ENCODE results near the gene ATP13A4. TPM values are rescaled to one million over a fixed set of nuclear protein-coding genes. Genes with fewer than 3 reads are reported as not detected.
"Not testable (repeated sequence)": the region's sequence is repeated elsewhere in the genome, so short reads cannot be mapped to it uniquely, and the experiment has no call there.

The ATP13A4 gene
- total RNA-seq, 2 experiments from 2014 or later, result 4.0 to 4.2 TPM

- ATAC-seq (ENCODE audit: low read depth) (no peak), DNase-seq (no peak)
- Mint-ChIP-seq H3K4me3 (no peak overlapping the region), H3K36me3 (peaks cover 2% of the 10 kb centered on the region), H3K9me3 (peaks cover 4% of the 10 kb centered on the region), H3K27ac (no peak overlapping the region), H3K4me1 (no peaks in the 10 kb centered on the region), H3K27me3 (no peaks in the 10 kb centered on the region)
- POLR2A ChIA-PET, result no interaction called here
These were observed 8.6 kb downstream of the ATP13A4 start for GRCh38 chr3:193546129-193546528.

- ATAC-seq (ENCODE audit: low read depth) (no peak), DNase-seq (no peak)
- POLR2A ChIA-PET, result no interaction called here
- Mint-ChIP-seq H3K9me3 (peaks cover 4% of the 10 kb centered on the region), H3K36me3 (peaks cover 2% of the 10 kb centered on the region), H3K4me1 (no peaks in the 10 kb centered on the region), H3K4me3 (no peak overlapping the region), H3K27ac (no peak overlapping the region), H3K27me3 (no peaks in the 10 kb centered on the region)
These were observed 9.4 kb downstream of the ATP13A4 start for GRCh38 chr3:193545304-193545703.

DNA sequence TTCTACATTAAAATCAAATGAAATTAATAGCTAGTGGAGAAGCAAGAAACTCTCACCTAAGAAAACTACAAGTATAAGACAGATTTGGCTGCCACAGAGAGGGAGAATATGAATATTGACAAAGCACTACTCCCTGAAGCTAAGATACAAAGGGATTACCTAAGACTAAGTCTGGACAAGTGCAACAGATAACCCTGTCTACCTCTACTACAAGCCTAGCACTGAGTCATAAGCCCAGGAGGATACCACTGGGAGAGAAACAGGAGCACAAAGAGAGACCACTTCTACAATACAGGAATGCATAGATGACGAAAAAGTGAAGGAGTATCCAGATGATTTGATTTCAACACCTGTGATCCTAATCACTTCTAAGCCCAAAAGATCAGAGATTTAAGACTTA lies 10.4 kb downstream of the ATP13A4 start:
- H3K4me1 Mint-ChIP-seq, result no peaks in the 10 kb centered on the region
- H3K4me3 Mint-ChIP-seq, result no peak overlapping the region
- no peaks in the 10 kb centered on the region for H3K27me3 Mint-ChIP-seq
- POLR2A ChIA-PET, result no interaction called here
- no peak for DNase-seq
- no peak overlapping the region for H3K27ac Mint-ChIP-seq
- ATAC-seq (ENCODE audit: low read depth), result no peak
- H3K9me3 Mint-ChIP-seq, result peaks cover 4% of the 10 kb centered on the region
- H3K36me3 Mint-ChIP-seq, result peaks cover 2% of the 10 kb centered on the region

DNA sequence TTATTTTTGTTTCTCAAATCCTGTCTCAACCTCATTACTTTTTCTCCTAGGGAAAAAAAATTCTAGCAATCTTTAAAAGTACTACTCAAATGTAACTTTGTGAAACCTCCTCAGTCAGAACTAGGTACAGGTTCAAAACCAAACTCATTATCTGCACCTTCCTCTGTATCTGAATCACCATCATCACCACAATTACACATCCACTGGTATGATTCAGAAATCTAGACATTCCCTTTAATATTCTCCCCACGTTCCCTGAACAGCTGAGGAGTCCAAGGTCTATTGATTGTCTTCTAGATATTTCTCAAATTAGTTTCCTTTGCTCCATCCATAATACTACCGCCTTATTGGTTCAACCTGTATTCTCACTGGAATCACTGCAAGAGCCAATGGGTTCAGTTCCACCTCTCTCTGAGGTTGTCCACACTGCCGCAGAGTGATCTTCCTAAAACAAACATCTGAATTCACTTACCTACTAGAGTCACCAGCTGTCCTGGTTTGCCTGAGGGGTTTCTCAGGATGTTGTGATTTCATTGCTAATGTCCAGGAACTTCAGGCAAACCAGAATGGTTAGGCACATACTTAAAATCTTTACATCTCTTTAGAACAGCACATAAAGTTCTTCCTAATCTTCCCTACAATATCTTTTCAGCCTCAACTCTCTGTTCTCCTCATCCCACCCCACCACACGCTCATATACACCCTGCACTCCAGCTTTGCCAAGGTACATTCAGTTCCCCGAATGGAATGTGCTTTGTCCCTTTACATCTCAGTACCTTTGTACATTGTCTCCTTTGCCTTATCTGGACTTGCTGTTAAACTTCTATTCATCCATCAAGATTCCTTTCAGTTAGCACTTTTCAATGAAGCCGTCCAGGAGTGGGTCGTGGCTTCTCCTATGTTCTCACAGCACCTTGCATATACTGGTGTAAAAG lies 24.2 kb downstream of the ATP13A4 start:
- Mint-ChIP-seq H3K36me3 (no peaks in the 10 kb centered on the region), H3K9me3 (peaks cover 2% of the 10 kb centered on the region), H3K4me1 (no peaks in the 10 kb centered on the region), H3K27ac (no peak overlapping the region), H3K4me3 (no peak overlapping the region), H3K27me3 (peaks cover under 1% of the 10 kb centered on the region)
- POLR2A ChIA-PET, result no interaction called here
- ATAC-seq (ENCODE audit: low read depth), result no peak
- no peak for DNase-seq

DNA sequence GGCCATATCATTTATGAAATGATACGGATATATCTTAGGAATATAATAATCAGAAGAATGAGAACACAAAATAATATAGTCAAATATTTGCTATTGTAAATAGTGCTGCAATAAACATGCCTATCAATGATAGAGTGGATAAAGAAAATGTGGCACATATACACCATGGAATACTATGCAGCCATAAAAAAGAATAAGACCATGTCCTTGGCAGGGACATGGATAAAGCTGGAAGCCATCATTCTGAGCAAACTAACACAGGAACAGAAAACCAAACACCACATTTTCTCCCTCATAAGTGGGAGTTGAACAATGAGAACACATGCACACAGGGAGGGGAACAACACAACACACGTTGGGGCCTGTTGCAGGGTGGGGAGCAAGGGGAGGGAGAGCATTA lies 28.6 kb downstream of the ATP13A4 start:
- H3K4me1 Mint-ChIP-seq; ATAC-seq (ENCODE audit: low read depth); H3K27me3 Mint-ChIP-seq; H3K4me3 Mint-ChIP-seq; H3K36me3 Mint-ChIP-seq; POLR2A ChIA-PET; DNase-seq; H3K9me3 Mint-ChIP-seq; H3K27ac Mint-ChIP-seq: not testable (repeated sequence)

DNA sequence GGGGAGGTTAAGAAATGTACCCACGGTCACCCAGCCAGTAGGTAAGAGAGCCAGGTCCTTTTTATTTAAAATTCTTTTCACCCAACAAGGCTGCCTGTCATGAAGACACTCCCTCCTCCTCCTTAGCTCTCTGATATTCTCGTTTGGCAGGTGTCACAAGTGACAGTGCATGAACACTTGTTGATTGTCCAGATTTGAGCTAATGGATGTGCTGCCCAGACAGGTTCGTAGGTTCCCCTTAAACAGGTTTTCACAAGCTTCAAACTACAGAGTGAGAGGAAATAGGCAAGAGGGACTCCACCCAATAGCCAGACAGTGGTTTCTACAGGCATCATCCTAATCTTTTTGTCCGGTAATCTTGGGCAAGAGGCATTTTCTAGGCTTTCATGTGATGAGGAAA lies 32.2 kb downstream of the ATP13A4 start:
- no peak overlapping the region for H3K4me3 Mint-ChIP-seq
- no peak overlapping the region for H3K27ac Mint-ChIP-seq
- H3K36me3 Mint-ChIP-seq, result no peaks in the 10 kb centered on the region
- no peaks in the 10 kb centered on the region for H3K4me1 Mint-ChIP-seq
- peaks cover 2% of the 10 kb centered on the region for H3K9me3 Mint-ChIP-seq
- H3K27me3 Mint-ChIP-seq, result no peaks in the 10 kb centered on the region
- ATAC-seq (ENCODE audit: low read depth) (no peak), DNase-seq (no peak)
- POLR2A ChIA-PET, result no interaction called here

DNA sequence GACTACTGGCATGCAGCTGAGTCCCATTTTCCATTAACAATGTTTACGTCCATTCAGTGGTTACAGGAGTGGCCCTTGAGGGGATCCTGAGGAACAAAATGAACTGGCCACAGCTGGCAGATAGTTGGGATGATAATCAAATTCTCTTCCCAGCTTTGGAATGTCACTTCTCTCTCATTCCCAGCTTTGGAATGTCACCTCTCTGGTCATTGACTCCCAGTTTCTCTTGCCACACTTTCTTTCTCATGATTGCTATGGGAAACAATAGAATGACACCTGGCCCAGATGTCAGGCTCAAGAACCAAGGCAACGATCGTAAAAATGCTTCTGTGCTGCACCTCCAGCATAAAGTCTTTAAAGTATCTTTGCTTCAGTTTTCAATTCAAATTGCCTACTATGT lies 34.0 kb downstream of the ATP13A4 start:
- Mint-ChIP-seq H3K36me3 (no peaks in the 10 kb centered on the region), H3K27ac (no peak overlapping the region), H3K9me3 (no peaks in the 10 kb centered on the region), H3K27me3 (no peaks in the 10 kb centered on the region), H3K4me3 (no peak overlapping the region), H3K4me1 (no peaks in the 10 kb centered on the region)
- no peak for ATAC-seq (ENCODE audit: low read depth)
- no peak for DNase-seq
- POLR2A ChIA-PET, result no interaction called here

GRCh38 chr3:193515966-193516365 lies 38.7 kb downstream of the ATP13A4 start:
- Mint-ChIP-seq H3K4me1 (no peaks in the 10 kb centered on the region), H3K27ac (no peak overlapping the region), H3K4me3 (no peak overlapping the region), H3K36me3 (peaks cover 1% of the 10 kb centered on the region), H3K9me3 (no peaks in the 10 kb centered on the region), H3K27me3 (no peaks in the 10 kb centered on the region)
- ATAC-seq (ENCODE audit: low read depth) (no peak), DNase-seq (no peak)
- POLR2A ChIA-PET, result no interaction called here

DNA sequence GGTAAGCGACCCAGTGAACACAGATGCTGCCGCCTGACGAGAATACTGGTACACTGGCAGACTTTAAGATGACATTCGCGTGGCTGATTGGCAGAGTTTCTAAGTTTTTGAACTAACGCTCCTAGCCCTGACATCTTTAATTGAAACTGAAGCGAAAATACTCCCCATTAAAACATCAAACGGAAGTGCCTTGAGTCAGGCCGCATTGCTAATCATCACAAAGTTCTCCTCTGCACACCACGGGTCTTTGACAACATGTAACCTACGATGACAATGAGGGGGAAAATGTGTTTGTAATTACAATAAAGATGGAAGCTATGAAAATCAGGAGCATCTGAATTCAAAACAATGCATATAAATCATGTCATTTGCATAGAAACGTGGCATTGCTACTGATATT lies 44.5 kb downstream of the ATP13A4 start:
- no peaks in the 10 kb centered on the region for H3K4me1 Mint-ChIP-seq
- no peaks in the 10 kb centered on the region for H3K9me3 Mint-ChIP-seq
- H3K27ac Mint-ChIP-seq, result no peak overlapping the region
- POLR2A ChIA-PET, result no interaction called here
- DNase-seq (no peak), ATAC-seq (ENCODE audit: low read depth) (no peak)
- H3K4me3 Mint-ChIP-seq, result no peak overlapping the region
- no peaks in the 10 kb centered on the region for H3K27me3 Mint-ChIP-seq
- peaks cover 1% of the 10 kb centered on the region for H3K36me3 Mint-ChIP-seq

DNA sequence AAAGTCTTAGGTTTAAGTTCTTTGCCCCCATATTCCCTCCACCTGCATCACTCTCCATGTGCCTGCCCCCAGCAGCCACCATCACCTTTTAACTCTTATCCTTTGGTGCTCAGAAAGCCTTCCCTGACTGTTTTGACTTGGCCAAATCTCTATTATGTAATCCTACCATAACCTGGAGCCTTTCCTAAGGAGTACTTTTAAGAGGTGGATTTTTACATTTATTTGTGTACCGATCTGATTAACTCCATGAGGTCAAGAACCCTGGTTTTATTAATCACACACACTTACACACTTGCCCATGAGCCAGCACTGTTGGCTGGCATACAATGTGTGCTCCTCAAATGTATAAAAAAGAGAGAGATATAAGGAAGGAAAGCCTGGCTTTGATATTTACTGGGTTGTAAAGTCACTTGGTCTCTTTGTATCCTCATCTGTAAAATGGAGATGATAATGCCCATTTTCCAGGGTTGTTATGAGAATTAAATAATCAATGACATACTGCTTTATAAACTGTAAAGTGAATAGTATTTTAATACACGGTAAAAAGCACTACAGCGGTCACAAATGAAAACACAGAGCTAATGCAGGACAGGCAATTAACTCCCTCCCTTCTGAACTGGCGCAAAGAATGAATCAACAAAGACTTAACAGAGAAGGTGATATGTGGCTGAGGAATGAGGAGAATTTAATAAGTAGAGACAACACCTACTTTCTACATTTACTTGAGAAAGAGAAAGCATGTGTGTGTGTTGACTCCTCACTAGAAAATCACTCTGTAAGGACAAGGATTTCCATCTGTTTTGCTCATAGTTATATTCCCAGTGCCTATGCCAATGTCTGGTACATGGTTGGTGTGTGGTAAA lies 45.4 kb downstream of the ATP13A4 start:
- POLR2A ChIA-PET, result interaction anchor here (0.5 kb wide), 1 partner anchor 58 kb away, joined by 3 read pairs; no protein-coding TSS in a partner anchor
- H3K9me3 Mint-ChIP-seq, result no peaks in the 10 kb centered on the region
- DNase-seq (no peak), ATAC-seq (ENCODE audit: low read depth) (no peak)
- peaks cover 1% of the 10 kb centered on the region for H3K36me3 Mint-ChIP-seq
- no peaks in the 10 kb centered on the region for H3K27me3 Mint-ChIP-seq
- H3K27ac Mint-ChIP-seq, result no peak overlapping the region
- H3K4me1 Mint-ChIP-seq, result no peaks in the 10 kb centered on the region
- H3K4me3 Mint-ChIP-seq, result no peak overlapping the region

GRCh38 chr3:193508108-193508507 lies 46.6 kb downstream of the ATP13A4 start:
- Mint-ChIP-seq H3K4me1 (no peaks in the 10 kb centered on the region), H3K9me3 (no peaks in the 10 kb centered on the region), H3K27me3 (no peaks in the 10 kb centered on the region), H3K27ac (no peak overlapping the region), H3K4me3 (no peak overlapping the region), H3K36me3 (no peaks in the 10 kb centered on the region)
- DNase-seq, result no peak
- POLR2A ChIA-PET, result no interaction called here
- ATAC-seq (ENCODE audit: low read depth), result no peak

GRCh38 chr3:193507566-193507965 lies 47.1 kb downstream of the ATP13A4 start:
- DNase-seq (no peak), ATAC-seq (ENCODE audit: low read depth) (no peak)
- no peaks in the 10 kb centered on the region for H3K27me3 Mint-ChIP-seq
- H3K36me3 Mint-ChIP-seq, result no peaks in the 10 kb centered on the region
- H3K9me3 Mint-ChIP-seq, result no peaks in the 10 kb centered on the region
- H3K27ac Mint-ChIP-seq, result no peak overlapping the region
- H3K4me1 Mint-ChIP-seq, result no peaks in the 10 kb centered on the region
- no peak overlapping the region for H3K4me3 Mint-ChIP-seq
- POLR2A ChIA-PET, result no interaction called here

- DNase-seq, result no peak
These were observed 47.8 kb downstream of the ATP13A4 start for GRCh38 chr3:193506921-193507320.

GRCh38 chr3:193502871-193503270 lies 51.8 kb downstream of the ATP13A4 start:
- no peak for DNase-seq
- Mint-ChIP-seq H3K4me1 (no peaks in the 10 kb centered on the region), H3K4me3 (no peak overlapping the region), H3K27me3 (no peaks in the 10 kb centered on the region), H3K36me3 (no peaks in the 10 kb centered on the region), H3K9me3 (no peaks in the 10 kb centered on the region), H3K27ac (no peak overlapping the region)
- POLR2A ChIA-PET, result no interaction called here
- ATAC-seq (ENCODE audit: low read depth), result no peak

More at GRCh38 chr3:193506921-193507320, 47.8 kb downstream of the ATP13A4 start:
- H3K9me3 Mint-ChIP-seq, result no peaks in the 10 kb centered on the region
- no peak for ATAC-seq (ENCODE audit: low read depth)
- no peaks in the 10 kb centered on the region for H3K4me1 Mint-ChIP-seq
- H3K27me3 Mint-ChIP-seq, result no peaks in the 10 kb centered on the region
- no peak overlapping the region for H3K4me3 Mint-ChIP-seq
- no peak overlapping the region for H3K27ac Mint-ChIP-seq
- H3K36me3 Mint-ChIP-seq, result no peaks in the 10 kb centered on the region
- POLR2A ChIA-PET, result no interaction called here
